NCI-H2029 (cell line): Measurements from ENCODE around the gene WASF1.
A peak's percentile ranks its signal among the peaks of the same experiment; 100 is the strongest.
"Not testable (repeated sequence)": the region's sequence is repeated elsewhere in the genome, so short reads cannot be mapped to it uniquely, and the experiment has no call there.

Source experiments
- DNase-seq: peaks from one replicate; lab custom pipeline; 2025; lab: John Stamatoyannopoulos, UW

Gene WASF1

GRCh38 chr6:110089323-110089722, 90.1 kb downstream of the WASF1 start:
- DNase-seq: no peak

GRCh38 chr6:110085285-110085684, 94.2 kb downstream of the WASF1 start:
- DNase-seq: no peak

- DNase-seq: no peak
Observed at GRCh38 chr6:110083875-110084585, 95.4 kb downstream of the WASF1 start.

- DNase-seq: no peak
Observed at GRCh38 chr6:110075406-110075805, 104.1 kb downstream of the WASF1 start.

DNA sequence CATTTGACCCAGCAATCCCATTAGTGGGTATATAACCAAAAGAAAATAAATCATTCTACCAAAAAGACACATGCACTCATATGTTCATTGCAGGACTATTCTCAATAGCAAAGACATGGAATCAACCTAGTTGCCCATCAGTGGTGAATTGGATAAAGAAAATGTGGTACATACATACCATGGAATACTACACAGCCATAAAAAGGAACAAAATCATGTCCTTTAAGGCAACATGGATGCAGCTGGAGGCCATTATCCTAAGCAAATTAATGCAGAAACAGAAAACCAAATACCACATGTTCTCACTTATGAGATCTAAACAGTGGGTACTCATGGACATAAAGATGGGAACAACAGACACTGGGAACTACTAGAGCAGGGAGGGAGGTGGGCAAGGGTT, 106.0 kb downstream of the WASF1 start:
- not testable (repeated sequence) for DNase-seq

- no peak for DNase-seq
Observed at GRCh38 chr6:110068592-110068967, 110.9 kb downstream of the WASF1 start.

- no peak for DNase-seq
Observed at GRCh38 chr6:110067837-110068591, 111.5 kb downstream of the WASF1 start.

GRCh38 chr6:110064744-110065524, 114.5 kb downstream of the WASF1 start:
- no peak for DNase-seq

- no peak for DNase-seq
Observed at GRCh38 chr6:110063594-110064263, 115.7 kb downstream of the WASF1 start.

DNA sequence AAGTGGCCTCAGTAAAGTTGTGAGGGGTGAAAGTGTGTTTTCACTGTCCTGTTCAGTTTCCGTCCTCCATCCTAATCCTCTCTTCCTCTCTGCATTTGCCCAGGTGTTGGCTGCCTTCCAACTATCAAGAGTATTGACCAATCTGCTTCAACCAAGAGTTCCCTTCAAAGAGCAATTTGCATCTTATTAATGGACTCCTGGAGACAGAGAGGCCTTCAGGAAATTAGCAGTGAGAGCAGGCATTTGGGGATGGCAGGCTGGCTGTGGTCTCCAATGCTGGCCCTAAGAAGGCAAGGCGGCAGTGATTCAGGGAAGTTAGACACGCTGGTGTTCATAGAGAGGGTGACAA, 124.1 kb downstream of the WASF1 start:
- peak; percentile 29 for DNase-seq

GRCh38 chr6:110054664-110055386, 124.6 kb downstream of the WASF1 start:
- no peak for DNase-seq

- peak; percentile 27 for DNase-seq
Observed at GRCh38 chr6:110053395-110054240, 125.9 kb downstream of the WASF1 start.

- no peak for DNase-seq
Observed at GRCh38 chr6:110050440-110050813, 129.0 kb downstream of the WASF1 start.
